HG02852 (cell line): ENCODE results near the gene CNTN4.

Source experiments
- ATAC-seq: cut with Tn5 transposase; IDR thresholded peaks from one replicate; pipeline ENCODE4 v1.9.1; 2021; ENCODE audit warnings: mild to moderate bottlenecking, moderate library complexity; ENCODE audit not compliant: unreplicated experiment

The CNTN4 gene

DNA sequence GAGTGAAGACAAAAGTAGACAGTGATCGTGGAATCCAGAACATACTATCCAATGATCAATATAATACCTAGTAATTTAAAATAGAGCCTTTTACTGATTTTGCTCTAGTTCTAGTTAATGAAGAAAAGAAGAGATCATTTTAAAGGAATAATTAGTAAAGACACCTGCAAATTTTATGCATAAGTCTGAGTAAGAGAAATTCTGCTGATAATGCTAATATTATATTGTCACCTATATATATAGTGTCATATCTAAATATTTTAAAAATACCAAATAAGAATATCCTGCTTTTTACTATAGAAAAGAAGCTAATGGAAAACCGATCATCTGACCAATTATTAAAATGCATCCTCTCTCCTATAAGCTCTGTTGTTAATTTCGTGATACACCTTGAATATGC, 152.1 kb downstream of the CNTN4 start:
- no peak for ATAC-seq

DNA sequence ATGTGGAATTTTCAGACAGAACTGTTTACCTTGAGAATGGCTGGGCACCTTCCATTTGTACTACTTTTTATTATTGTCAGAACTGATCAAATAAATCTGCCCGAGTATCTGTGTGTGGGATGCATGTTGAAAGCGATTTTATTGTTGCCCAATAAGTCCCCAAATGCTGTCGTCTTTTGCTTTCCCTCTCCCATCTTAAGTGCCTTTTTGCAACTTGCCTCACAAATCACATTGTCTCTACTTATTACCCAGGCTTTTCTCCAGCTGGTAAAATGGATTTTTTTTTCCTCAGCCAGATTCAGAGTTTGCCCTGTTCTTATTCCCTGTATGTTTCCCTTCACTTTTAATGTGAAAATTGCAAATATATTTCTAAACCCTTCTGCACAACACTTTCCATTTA, 163.1 kb downstream of the CNTN4 start:
- no peak for ATAC-seq

DNA sequence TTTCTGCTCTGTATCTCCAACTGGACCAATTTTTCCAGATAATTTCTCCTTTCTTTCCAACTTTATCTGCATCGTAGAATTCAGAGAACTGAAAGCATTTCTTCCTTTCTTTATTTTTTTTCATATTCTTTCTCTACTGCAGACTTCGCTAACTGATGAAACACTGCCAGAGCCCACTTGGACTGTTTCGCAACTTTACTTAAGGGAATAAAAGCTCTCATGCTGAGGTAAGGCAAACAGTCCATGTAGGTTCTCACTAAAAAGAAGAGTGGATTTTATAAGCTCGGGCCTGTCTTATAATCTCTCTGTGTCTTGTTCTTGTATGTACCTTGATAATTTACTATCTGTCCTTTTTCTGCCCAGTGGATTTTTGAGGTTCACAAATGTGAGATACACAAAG, 163.5 kb downstream of the CNTN4 start:
- ATAC-seq, result no peak

DNA sequence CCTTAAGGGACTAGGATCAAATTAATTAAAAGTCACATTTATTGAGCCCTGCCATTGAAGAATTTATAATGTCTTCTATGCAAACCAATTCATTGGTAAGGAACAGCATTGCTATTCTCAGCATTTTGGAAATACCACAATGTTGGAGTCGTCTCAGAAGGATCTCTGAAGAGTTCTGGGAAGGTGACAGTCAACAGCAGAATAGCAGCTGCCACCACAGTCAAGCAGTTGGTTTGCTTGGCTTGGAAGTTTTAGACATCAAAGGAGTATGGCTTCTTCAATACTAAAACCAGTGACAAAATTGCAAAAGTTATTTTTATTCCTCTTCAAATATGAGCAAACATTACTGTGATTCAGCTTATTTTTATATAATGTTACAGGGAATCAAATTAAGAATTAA, 167.9 kb downstream of the CNTN4 start:
- no peak for ATAC-seq

DNA sequence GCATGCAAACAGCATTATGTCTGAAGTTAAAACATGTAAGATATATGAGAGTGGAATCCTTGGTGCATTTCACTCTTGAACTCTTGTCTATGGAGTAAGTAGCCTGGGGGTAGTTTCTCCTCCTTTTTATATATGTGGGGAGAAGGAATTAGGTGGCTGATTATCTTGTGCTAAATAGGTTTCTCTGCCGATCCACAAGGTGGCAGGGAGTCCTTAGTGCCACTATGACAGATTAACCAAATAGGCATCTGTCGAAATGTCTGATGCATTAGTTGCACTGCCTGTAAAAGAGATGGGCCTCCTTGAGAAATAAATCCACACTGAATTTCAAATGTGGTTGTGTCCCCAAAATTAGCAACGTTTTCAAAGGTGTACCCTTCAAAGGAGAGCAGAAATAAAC, 170.1 kb downstream of the CNTN4 start:
- ATAC-seq, result no peak

DNA sequence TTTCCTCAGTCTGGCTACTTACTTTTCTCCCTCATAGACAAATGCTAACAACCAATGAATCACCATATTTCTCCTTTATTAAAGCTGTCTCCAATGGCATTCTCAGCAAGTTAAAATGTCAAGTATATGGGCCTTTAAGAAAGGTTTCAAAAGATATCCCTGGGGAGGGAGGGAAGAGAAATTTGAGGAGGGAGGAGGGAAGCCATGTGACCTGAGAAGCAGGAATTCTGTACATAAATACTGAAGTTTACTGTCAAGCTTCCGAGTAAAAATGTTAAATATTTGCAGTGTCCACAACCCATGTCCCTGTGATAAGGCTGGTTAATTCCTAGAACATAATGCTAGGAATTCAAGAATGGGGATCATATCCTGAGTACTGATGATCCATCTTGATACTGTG, 175.9 kb downstream of the CNTN4 start:
- ATAC-seq, result no peak

DNA sequence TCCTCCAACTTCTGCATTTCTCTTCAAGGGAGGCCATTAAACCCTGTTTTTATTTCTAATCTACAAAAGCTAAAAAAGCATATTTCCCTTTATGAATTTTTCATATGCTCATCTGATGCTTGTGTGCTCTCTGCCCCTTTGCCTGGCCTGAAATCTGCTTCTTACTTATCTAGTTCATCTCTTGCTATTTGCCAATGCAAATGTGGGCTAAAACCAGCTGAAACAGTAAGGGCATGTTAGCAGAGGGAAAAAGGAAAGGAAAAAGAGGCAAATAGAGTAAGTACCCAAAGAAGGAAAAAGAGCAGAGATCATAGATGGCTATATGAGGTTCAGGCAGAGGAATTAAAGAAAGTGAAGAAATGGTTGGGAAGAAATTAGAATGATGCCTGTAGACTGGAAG, 185.2 kb downstream of the CNTN4 start:
- no peak for ATAC-seq

DNA sequence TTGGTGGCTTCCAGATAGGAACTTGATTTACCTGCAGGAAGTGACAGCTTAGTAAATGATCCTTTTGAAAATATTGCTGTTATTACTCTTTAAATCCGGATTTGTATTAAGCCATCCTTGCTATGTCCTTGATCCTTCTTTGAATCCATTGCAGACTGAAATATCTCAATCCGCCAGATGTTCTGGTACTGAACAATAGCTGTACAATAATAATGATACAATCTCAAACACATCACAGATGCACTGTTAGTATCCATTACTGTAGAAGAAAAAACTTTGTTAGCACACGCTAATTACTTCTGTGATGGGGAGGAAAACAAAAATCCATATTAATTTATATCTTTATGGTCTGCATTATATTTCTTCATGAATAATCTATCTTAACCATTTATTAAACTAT, 202.3 kb downstream of the CNTN4 start:
- no peak for ATAC-seq

DNA sequence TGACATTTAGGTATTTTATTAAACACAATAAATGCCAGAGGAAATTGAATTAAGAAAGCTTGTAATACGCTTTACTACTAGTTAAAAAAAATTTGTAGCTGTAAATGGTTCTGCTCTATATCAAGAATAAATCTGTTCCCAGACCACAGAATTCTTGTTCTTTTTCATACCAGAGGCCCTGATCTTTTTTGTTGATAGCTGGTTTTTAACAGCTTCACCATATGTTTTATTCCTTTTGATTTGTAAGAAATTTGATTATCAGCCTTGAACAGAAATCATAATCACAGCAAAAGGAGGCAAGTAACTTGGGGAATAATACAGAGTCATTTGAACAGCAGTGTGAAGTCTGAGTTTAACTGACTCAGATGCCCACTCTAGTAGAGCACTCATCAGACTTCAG, 202.7 kb downstream of the CNTN4 start:
- ATAC-seq, result no peak

DNA sequence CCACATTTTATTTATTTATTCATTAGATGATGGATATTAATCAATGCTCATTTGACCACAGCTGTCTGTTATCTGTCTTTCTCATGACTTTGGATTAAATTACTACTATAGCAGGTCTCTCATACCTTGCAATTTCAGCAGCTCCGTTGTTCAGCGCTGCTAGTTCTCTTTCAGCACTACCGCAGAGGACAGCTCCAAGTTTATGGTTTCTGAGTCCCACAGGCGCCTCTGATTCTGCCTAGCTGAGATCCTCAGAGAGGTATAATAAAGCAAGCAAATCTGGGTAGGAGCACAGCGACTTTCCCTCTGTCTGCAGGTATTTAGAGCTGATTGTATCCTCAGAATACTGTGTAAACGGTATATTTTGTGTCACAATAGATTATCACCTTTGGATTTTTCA, 204.9 kb downstream of the CNTN4 start:
- no peak for ATAC-seq

DNA sequence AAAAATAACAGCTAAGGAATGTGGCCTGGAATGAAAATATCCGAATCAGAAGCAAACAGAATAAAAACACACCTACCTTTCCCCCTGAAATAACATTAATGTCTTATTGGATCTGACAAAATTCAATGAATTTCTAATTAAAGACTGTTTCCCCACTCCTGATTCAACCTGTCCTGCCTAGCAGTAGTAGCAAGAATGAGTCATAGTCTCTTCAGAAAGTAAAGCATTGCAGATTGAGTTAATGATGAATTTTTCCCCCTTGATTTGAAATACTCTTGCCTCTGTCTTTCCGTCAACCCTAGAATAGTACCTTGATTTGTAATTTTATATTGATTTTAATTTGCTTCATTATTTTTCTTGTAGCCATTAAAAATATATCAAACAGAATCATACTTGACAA, 212.4 kb downstream of the CNTN4 start:
- ATAC-seq, result no peak

DNA sequence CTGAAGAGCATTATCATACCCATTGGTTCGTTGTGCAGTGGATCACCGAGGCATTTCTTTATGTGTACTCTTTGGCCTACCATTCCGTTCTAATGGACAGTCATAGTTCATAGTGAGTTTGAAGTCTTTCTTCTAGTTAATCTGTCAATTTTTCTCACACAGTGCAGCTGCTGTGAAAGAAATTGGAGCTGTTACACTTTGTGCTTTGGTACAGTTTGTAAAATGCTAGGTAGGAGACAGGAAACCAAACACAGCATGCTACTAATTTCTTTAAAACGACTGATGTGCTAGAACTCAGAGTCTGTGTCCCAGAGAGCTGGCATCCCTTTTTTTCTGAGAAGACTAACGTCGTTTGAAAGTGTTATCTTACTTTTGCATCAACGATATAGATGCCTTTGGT, 218.9 kb downstream of the CNTN4 start:
- no peak for ATAC-seq

DNA sequence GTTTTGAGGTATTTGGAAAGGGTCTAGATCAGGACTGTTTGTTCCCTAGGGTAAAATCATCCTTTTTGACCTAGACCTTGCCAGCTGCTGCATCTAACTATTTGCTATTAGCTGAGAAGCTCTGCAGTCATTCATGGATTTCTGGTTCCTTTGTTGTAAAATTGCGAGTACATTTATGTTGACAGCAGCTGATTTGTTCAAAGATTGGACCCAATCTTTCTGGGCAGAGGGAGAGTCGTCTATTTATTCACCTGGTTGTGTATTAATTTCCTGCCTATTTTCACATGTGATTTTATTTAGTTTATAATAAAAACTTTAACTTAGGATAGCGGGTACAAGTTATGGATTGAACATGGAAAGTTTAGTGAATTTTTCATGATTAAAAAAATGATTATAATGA, 236.3 kb downstream of the CNTN4 start:
- ATAC-seq, result no peak

DNA sequence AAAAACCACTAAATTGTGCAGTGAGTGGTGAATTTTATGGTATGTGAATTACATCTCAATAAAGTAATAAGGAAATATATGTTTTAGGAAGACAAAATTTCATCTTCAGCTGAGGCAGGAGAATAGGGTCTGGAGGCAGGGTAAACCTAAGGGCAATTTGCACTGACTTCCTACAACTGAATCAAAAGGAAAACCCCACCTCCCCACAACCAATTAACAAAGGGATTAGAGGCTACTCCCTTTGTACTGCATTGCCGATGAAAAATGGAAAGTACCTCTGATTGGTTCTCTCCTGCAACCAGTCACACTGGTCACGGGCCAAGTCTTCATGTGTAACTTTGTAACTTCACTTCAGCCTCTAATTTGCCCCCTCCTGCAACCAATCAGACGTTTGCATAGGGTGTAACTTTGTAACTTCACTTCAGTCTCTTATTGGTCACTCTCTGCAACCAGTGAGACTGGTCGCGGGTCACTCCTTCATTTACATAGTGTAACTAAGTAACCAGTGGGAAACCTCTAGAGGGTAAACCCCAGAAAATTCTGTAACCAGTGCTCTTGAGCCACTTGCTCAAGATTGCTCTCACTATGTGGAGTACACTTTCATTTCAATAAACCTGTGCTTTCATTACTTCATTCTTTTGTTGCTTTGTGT, 244.5 kb downstream of the CNTN4 start:
- no peak for ATAC-seq

DNA sequence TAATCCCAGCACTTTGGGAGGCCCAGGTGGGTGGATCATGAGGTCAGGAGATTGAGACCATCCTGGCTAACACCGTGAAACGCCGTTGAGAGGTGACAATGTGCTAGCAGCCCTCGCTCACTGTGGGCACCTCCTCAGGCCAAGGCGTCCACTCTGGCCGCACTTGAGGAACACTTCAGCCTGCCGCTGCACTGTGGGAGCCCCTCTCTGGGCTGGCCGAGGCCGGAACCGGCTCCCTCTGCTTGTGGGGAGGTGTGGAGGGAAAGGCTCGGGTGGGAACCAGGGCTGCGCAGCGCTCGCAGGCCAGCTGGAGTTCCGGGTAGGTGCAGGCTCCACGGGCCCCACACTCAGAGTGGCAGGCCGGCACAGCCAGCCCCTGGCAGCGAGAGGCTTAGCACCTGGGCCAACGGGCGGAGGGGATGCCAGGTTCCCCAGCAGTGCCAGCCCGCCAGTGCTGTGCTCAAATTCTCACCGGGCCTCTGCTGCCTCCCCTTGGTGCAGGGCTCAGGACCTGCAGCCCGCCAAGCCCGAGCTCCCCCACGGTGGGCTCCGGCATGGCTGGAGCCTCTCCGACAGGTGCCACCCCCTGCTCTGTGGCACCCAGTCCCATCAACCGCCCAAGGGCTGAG, 253.6 kb downstream of the CNTN4 start:
- ATAC-seq, result no peak

DNA sequence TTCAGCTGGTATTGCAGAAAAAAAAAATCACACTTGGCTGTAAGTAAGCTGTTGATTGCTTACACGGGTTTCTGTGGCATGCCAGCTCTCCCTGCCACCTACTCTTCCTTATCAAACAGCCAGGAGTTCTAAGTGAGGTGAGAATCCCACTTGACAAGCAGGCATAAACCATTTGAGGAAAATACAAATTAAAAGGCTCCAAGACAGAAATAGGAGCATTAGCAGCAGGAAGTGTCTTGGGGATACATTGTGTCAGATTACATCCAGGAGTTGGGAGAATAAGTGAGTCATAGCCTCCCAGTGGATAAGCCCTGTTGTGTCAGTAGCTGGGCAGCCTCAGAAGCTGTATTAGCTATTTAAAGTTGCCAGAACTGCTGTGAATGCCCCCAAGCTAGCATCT, 256.0 kb downstream of the CNTN4 start:
- no peak for ATAC-seq

DNA sequence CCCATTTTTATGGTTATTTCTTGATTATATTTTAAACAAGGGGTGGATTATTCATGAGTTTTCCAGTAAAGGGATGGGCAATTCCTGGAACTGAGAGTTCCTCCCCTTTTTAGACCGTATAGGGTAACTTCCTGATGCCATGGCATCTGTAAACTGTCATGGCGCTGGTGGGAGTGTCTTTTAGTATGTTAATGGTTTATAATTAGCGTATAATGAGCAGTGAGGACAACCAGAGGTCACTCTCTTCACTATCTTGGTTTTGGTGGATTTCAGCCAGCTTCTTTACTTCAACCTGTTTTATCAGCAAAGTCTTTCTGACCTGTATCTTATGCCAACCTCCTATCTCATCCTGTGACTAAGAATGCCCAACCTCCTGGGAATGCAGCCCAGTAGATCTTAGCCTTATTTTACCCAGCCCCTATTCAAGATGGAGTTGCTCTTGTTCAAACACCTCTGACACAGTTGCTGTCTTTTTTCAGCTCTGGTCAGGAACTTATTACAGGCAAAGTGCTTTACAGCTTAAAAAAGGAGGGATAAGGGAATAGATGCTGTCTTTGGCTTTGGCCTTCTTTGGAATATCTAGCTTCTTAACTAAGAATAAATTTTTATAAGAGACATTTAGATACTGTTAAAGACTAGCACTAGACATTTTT, 257.8 kb downstream of the CNTN4 start:
- no peak for ATAC-seq

DNA sequence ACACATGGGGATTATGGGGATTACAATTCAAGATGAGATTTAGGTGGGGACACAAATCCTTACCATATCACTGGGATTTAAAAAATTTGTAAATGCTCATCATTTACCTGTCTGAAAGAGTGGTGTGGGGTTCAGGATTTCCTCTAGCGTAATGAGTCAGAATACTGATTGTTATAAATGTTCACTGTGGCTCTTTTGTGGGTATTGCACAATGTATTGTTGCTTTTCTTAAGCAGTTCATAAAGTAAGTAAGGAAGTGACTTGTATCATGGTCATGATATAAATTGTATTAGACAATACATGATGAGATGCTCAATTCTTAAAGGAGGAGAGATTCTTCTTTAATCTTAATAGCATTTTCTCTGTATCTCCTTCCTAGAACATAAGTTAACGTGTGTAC, 262.1 kb downstream of the CNTN4 start:
- ATAC-seq, result no peak

DNA sequence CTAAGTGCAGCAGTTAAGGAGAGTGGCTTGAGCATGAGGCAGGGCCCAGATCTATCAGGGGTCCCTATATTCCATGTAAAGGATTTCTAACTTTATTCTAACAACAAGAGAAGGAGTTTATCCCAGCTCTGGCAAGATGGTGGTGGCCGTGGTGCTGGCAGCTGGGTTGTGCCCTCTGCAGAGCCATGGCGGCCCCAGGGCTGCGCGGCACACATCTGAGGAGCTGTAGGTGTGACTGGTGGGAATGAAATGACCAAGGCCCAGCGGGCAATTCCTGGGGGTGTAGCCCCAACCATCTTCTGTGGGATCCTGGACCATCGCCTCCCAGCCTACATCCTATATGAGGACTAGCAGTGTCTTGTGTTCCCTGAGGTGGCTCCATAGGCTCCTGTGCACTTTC, 263.5 kb downstream of the CNTN4 start:
- ATAC-seq, result no peak

DNA sequence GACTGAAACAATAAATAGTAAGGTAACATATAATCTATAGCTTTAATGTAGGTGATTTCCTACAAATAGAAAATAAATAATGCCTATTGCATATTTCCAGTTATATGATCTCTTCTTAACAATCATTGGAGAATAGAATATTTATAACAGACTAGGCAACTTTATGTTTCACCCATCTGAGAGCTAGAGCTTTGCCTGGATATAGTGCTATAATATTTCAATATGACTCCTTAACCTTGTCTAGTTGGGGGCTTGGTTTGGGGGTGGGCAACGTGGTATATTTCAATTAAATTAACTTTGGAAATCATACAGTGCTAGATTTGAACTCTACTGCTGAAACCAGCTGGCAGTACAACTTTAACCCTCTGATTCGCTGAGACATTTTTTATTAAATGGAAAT, 265.2 kb downstream of the CNTN4 start:
- ATAC-seq, result no peak

DNA sequence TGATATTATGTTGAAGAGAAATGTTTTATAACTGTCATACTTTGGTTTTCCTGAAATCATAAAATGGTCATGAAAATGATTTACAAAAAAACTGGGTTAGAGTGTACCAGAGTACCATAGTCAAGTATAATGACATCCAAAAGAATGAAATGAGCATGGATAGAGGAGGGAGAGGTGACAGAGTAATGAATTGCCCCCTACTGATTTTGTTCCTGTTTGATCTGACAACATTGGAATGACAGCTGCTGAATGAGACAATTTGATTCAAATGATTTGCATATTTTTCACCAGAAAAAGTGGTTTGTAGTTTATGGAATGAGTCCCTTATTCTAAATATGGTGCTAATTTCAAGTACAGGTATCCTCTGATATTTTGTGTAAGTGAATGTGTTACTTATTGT, 271.7 kb downstream of the CNTN4 start:
- no peak for ATAC-seq

DNA sequence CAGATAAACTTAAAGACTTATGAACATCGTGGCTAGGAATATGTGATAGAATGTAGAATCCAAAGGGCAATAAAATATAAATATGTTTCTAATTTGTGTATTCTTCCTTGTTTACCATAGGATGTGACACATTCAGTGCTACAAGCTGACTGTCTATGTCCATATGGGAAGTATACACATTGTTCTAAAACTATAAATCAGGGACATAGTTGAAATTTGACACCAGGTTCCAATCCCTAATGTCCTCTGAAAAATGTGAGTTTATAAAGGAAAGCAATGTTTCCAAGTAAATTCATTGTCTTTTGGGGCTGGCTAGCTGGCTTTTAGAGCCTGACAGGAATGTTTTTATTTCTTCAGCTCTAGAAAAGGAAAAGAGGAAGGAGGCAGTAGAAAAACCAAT, 273.6 kb downstream of the CNTN4 start:
- ATAC-seq, result no peak

DNA sequence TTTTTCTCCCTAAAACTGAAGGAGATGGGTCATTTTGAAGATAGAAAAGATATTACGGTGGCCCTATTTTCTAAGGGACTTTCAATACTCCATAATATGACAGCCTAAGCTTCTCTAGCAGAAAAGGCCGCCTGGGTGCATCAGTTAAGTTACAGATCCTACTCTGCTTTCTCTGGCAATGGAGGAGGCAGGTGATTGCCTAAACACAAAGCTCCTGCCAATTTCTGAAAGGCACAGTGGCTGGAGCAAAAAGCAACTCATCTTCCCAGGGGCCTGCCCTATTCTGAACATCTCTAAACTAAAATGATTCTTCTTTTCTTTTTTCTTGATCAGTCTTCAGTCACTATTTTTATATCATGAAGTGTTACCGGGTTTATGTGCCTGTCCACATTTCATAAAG, 276.7 kb downstream of the CNTN4 start:
- ATAC-seq, result no peak
